GM12891 (cell line): Measurements from ENCODE around the gene AGRP.

Experiments
- POLR2A ChIP-seq: IDR thresholded peaks from 2 replicates; pipeline ENCODE4 v1.6.1; 2011; ENCODE audit warnings: low read depth, low read length, control low read depth
- POLR2AphosphoS5 ChIP-seq: IDR thresholded peaks from 2 replicates; pipeline ENCODE4 v1.6.1; 2011; ENCODE audit warnings: low read depth, low read length, control low read depth
- TAF1 ChIP-seq: IDR thresholded peaks from 2 replicates; pipeline ENCODE4 v1.6.1; 2011; ENCODE audit warnings: low read depth, low read length, control low read depth

DNA sequence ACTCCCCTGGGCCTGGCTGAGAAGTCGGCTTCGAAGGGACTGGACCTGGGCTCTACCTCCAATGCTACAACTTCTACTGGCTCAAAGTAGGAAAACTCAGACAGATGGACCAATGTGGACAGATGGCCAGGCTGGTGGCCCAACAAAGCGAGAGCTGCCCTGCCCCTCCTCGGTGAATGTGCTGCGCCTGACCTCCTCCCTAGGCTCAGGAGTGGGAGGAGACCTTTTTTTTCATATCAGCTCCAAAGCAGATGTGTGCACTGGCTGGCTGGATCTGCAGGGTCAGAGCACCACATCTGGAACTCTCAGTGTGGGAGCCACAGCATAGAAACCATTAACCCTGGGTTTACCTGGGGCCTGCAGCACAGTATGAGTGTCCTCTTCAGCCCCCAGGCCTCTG, 23.2 kb downstream of the AGRP start:
- TF ChIP-seq POLR2AphosphoS5 (no peak), TAF1 (no peak), POLR2A (no peak)
